GM19043 (cell line): ENCODE measurements around the gene PAPPA.

ENCODE experiments used
- ATAC-seq: cut with Tn5 transposase; IDR thresholded peaks from one replicate; pipeline ENCODE4 v1.9.1; 2021; ENCODE audit warnings: low read depth; ENCODE audit not compliant: unreplicated experiment

The PAPPA gene

DNA sequence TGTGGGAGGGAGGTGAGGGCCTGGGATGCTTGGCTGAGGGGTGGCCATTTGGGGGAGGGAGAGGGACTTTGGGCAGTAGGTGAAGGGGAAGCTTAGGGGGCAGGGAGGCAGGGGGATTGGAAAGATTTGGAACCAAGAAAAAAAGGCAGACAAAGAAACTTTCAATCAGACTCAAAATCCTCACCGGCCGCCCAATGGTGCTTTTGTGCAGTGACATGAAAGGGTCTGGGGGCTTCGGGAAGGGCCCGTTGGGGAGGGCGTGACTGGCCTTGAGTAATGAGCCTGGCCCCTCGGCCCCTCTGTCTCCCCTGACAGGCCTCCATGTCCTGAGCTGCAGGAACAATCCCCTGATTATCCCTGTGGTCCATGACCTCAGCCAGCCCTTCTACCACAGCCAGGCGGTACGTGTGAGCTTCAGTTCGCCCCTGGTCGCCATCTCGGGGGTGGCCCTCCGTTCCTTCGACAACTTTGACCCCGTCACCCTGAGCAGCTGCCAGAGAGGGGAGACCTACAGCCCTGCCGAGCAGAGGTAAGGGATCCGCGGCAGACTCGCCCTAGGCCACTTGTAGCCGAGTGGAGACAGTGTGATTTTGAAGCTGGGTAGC is 181.1 kb downstream of the PAPPA start:
- no peak for ATAC-seq

DNA sequence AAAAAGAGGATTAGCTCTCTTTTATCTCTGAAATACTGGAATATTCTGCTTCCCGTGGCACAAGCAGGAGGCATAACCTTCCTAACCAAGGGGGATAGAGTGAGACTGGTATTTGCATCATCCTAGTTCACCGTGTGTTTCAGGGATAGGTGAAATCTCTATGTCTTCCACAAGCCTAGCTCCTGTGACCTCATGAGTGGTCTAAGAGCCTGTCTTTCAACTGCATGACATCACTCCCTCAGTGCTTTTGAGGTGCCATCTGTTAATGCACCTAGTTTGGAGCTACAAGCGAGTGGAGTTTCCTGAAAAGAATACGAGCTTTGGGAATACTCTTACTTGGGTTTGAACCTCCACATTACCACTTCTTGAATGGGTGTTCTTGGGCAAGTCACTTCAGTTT is 181.8 kb downstream of the PAPPA start:
- ATAC-seq = no peak

DNA sequence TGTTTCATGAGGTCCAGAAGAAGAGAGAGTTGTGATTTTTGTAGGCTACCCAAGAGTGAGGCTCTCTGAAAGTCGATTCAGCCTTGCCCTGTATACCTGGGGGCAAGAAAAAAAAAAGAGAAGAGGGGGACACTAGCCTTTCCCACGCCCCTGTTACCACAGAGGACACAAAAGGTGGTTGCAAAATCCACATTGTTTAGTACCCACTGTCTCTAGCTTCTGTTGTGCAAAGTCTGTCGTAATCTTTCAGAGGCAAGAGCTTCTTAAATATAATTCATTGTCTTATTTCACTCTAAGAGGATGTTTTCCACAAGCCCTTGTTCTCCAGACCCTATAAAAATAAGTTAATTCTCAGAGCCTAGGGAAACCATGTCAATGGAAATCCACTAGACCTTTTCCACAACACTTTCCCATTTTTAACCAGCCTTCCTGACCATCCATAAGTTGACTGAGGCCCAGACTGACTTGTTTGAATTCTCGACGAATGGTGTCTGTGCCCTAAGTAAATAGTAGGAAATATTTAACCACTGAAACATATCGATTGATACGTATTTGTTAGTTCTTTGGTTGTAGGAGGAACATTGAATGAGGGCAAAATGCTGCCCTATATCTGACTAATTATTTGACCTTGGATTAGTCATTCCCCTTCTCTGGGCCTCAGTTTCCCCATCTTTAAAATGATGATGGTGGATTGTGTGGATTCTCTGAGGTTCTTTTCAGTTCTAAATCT is 182.7 kb downstream of the PAPPA start:
- no peak for ATAC-seq

DNA sequence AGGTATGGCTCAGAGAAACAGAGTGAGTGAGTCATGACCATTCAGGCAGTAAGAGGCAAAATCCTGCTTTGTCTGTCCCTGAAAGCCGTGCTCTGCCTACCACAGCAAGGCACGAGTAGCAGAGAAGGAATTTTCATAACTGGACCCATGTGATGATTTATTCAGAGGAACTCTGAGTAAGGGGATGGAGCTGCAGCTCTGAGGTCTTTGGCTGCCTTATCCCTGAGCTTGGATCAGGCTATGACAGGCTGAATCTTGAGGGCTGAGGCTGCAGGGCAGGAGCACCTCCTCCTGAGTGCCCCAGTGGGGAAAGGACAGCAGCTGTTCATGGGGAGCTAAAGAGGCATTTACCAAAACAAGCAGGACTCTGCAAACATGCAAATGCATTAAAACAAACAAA is 183.4 kb downstream of the PAPPA start:
- no peak for ATAC-seq

DNA sequence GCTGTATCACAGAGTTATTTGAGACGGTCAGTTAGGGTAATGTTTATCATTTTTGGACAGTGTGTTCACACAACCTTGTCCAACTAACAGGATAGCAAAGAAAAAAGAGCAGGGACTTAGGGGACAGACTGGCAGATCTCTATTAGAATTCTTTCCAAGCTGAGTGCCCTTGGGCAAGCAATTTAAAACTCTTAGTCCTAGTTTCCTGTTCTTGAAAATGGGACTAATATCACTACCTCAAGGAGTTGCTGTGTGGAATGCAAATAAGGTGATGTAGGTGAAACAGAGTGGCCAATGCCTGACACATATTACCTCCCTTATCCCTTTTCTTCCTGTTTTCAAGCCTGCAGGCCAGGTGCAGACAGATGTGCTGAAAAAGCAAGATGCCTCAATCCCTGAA is 186.7 kb downstream of the PAPPA start:
- no peak for ATAC-seq

DNA sequence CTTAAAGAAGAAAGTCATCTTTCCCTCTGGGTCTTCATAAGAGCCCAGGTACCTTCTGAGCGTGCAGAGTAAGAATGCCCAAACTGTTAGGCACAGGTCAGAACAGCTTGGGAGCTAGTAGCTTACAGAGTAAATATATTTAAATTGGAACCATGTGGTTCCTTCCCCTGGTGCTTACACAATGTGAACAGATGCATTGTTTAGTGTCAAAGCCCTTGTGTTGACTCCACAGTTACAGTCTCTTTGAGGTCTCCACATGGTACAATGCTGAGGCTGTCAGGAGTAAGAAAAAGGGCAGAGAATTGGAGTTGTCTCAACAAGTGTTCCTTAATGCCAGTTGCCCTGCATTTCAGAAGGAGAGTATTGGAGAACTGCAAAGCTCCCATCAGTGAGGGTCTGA is 188.5 kb downstream of the PAPPA start:
- ATAC-seq = no peak

DNA sequence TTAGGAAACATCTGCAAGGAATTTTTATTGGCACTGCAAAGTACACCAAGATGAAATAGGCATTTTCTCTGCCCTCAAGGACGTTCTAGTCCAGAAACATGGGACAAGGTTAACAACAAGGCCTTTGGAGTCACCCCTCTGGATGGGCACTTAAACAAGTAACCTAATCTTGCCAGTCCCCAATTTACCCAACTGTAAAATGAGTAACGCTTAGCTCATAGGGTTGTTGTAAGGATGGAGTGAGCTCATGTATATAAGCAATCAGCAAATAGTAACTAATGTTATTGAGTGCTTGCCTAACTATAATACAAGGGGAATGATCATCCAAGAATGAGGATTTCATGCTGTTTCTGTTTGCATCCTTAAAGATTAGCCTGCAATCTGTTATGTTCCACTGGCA is 189.3 kb downstream of the PAPPA start:
- no peak for ATAC-seq

DNA sequence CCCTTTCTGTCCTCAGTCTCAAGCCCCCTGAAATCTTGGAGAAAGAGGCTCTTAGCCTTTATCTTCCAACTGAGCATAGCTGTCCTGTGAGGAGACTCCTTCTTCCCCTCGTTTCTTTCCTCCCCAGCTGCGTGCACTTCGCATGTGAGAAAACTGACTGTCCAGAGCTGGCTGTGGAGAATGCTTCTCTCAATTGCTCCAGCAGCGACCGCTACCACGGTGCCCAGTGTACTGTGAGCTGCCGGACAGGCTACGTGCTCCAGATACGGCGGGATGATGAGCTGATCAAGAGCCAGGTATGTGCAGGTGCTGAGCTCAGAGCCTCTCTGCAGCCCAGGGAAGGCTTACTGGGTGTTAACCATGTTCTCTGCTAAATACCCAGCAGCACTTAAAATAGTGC is 190.8 kb downstream of the PAPPA start:
- ATAC-seq = no peak

DNA sequence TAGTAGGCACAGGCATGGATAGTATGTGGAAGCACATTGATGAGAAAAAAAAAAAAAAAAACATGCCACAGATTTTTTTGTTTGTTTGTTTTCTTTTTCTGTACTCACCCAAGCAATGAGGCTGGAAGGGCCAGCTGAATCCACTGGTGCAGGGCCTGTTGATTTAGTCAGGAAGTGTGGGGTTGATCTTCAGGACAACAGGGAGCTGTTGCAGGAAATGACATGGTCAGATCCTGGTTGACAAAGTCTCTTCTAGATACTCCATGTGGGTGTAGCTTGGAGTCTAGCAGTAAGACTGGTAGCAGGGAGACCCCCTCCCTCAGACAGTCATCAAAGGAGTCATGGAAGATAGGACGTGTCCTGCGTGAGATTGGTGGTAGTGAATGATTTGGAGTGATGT is 191.8 kb downstream of the PAPPA start:
- no peak for ATAC-seq

DNA sequence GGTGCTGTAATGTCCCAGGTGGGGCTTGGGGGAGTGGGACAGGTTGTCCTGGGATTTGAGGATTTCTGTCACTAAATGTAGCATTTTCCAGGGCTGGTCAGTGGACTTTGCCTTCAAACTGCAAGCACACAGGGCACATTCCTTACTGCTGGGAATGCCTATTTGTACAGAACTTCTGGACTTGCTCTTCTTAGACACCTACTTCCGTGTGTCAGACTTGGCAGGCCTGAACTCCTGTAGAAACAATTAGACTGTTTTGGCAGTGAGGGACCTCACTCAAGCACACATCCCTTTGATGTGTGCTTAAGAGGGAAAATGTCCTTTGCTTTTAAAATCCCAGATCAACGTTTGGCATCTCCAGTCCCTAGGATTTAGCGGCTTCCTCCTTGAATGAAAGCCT is 192.2 kb downstream of the PAPPA start:
- no peak for ATAC-seq

DNA sequence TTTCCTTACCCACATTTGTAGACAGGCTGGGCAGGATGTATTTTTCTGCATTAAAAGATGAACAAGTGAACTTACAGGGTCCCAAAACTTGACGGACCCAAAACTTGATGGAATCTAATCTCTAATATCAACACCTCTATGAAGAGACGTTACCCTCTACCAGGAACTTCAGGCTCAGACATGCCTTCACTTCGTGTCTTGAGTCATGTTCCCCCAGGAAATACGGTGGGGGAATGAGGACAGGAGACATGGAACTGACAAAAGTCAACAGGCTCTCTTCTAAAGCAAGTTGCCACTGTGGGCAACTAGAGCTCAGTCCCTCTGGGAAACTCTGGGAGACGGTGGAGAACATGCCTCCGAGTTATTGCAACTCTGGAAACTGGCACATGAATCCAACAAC is 196.1 kb downstream of the PAPPA start:
- no peak for ATAC-seq

DNA sequence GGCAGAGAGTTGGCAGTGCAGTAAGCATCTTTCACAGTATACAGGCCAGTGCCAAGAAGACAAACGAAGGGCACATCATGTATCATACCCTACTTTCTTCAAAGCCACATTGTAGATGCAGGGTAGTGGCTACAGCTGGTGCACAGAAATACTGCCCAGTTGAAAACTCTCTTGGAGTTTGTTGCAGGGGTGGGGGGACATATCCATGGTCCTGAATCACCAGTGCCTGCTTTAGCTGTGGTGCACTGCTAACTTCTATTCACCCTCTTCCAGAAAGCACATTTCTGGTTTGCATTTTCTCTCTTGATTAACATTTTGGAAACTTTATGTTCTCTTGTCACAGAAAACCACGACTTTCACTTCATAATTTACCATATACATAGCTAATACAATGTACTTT is 196.6 kb downstream of the PAPPA start:
- ATAC-seq = no peak

DNA sequence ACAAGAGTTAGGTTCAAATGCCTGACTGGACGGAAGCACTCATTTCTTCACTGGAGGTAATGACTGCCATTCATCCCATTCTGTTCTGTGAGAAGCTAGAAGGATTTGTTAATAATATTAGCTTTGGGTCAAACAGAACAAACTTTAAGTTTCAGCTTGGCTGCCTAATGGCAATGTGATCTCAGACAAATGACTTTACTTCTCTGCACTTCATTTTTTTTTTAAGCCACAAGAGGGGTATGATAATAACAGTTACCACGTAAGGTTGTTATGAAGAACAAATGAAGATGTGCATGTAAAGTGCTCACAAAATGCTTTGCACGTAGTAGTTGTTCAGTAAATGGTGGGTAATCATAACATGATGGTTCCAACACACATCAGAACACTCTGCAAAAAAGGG is 199.4 kb downstream of the PAPPA start:
- ATAC-seq = no peak

DNA sequence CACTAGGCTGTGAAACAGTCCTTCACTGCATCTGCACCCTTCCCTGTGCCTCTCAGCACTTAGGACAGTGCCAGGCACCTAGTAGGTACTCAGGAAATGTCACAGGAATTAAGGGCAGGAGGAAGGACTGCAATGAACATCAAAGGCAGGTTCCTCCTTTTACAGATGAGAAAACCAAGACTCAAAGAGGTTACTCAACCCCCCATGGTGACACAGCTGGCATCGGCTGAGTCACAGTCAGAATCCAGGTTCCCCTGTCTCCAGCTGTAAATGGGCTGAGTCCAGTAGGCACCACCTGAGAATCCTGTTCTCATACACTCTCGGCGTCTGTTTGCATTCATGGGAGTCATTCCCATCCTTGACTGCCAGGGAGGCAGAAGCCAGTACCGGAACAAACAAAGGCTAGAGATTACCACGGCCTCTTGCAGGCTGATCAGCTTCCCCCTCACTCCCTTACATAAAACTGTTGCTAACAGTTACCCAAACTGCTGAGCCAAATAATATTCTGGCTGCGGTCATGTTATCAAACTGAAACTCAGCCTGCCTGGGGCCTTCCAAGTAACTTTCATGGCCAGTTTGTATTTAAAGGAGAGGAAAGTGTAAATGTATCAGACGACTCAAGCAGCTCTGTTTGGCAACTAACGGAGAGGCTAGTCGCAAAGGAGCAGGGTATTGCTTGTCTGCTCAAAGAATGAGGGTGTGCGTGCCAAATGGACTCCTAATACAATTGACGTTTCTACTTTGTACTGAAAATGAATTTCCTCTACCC is 201.7 kb downstream of the PAPPA start:
- no peak for ATAC-seq

DNA sequence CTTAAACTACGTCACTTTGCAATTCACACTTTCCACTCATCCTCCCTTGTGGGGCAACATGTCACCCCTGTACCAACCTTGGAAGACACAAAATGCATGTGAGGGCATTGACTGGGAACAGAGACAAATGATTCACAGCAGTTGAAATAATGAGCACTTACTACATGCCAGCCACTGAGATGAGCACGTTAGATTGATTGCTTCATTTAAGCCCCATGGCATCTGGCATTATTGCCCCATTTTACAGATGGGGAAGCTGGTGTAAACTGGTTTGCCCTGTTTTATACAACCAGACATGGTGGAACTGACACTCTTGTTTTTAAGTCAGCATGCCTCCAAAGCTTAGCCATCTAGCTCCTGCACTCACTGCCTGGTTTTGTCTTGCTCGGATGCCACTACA is 204.7 kb downstream of the PAPPA start:
- no peak for ATAC-seq

DNA sequence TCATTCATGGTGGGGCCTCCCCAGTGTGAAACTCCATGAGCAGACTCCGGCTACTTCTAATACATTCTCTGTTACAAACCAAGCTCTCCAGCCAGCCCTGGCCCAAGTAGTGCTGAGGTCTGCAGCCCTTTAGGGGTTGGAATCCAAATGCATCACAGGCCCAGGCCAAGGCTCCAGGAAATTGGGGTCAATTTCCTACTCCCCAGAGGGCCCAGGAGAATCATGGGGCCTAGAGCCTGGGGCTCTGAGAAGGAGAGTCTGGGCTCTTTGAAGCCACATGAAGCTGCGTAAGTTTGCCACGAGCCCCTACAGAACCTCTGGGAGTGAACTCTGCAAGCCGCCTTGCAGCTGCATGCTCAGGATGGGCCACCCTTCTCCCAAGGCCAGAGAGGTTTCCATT is 206.4 kb downstream of the PAPPA start:
- no peak for ATAC-seq

DNA sequence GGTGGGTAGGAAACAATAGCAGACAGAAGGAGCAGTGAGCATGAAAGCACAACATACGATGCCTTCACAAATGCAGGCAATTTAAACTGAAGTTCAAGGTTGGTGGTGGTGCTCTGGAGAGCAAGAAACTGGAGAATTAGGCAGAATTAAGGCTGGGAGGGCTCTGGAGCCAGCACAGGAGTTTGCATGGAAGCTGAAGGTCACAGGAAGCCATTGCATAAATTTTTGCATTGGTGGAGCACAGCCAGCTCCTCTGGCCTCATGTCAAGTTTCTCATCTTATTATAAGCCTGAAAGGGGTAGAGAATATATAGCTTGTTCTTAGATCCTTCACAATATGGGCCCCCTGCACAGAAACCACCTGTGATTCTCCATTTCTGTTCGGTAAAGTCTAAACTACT is 207.4 kb downstream of the PAPPA start:
- ATAC-seq = no peak

DNA sequence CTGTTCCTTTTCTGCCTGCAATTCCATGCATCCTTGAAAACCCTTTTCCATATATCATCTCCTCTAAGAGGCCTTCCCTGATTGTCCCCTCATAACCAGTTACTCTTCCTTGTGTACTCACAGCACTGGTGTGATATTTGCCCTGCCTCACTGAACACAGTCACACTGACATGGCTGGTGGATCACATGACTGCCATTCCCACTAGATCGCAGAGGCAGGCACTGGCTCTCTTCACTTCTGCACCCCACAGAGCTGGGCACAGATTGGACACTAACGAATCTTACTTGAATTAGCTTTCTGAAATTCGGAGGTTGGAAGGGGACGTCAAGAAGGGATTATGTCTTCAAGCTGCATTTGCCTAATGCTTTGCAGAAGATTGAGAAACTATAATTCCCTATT is 208.0 kb downstream of the PAPPA start:
- no peak for ATAC-seq

DNA sequence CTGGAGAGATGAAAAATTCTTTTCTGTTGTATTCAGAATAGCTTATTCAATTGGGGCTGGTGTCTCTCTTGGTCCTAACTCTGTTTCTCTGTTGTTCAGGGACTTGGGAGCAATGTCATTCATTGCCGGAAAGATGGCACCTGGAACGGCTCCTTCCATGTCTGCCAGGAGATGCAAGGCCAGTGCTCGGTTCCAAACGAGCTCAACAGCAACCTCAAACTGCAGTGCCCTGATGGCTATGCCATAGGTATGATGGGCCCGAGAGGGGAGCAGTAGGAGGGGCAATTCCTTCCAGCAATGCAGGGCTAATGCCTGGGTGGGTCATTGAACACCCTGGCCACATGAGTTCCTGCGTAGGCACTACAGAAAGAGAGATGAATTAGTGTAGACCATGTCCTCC is 208.9 kb downstream of the PAPPA start:
- ATAC-seq = no peak

DNA sequence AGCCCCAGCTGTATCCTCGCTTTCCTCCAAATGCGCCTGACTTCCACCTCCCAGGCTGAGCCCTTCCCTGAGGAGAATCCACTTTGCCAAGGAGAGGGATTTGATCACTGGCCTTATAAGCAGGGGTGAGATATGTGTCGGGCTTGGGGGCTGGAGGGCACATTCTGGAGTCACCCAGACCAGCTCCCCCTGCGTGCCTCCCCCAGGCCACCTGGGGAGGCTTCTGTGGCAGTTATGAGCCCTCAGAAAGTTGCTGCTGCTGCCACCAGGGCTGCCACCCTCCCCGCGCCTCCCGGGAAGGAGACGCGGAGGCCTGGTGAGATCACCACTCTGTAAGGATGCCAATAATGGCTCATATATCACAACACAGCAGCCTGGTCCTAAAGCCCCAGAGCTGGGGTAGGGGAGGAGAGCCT is 211.5 kb downstream of the PAPPA start:
- ATAC-seq = no peak

DNA sequence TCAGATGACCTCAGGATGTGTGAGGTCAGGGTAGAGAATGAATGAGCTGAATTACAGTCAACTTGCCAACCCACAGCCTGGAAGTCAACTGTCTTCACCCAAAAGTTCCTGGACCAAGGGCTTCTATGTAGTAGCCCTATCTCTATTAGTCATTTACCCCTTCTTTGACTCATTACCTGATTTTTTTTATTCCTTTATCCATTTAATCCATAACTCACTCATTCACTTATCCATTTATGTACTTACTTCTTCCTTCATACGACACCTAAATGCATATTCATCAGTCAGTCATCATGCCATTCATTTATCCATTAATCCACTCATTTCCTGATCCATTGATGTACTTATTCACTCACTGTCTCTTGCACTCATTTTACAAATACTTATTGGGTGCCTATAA is 212.7 kb downstream of the PAPPA start:
- no peak for ATAC-seq

DNA sequence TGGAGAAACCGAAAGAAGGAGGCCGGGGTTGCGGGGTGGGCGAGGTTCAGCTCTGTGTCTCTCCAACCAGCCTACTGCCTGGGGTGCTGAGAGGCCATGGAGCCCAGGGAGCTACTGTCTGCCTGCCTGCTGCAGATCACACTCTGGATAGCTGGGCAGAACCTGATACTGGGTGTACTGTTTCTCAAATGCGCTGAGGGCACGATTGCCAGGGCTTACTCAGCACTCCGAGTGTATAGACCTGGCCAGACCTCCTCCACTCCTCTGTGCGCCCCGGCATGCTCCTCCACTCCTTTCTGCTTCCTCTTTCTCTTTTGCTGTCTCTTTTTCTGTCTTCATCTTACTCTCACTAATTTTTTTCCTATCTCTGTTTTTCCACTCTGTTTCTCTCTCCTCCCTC is 215.1 kb downstream of the PAPPA start:
- ATAC-seq = no peak
